NCI-H2029 (cell line): ENCODE measurements around the gene IPO4.
"Not testable (repeated sequence)": the region's sequence is repeated elsewhere in the genome, so short reads cannot be mapped to it uniquely, and the experiment has no call there.

Source experiments
- DNase-seq: peaks from one replicate; lab custom pipeline; 2025; lab: John Stamatoyannopoulos, UW

IPO4 gene

GRCh38 chr14:24188251-24189058, at the start of gene IPO4:
Gene IPO4 (minus strand): TSS chr14:24188816. CDS start chr14:24188787, 29 bp downstream.
- DNase-seq, result peak; percentile 96

GRCh38 chr14:24238123-24238522, 49.5 kb upstream of the IPO4 start:
- no peak for DNase-seq

- no peak for DNase-seq
These were observed 48.9 kb upstream of the IPO4 start for GRCh38 chr14:24237463-24237955.

DNA sequence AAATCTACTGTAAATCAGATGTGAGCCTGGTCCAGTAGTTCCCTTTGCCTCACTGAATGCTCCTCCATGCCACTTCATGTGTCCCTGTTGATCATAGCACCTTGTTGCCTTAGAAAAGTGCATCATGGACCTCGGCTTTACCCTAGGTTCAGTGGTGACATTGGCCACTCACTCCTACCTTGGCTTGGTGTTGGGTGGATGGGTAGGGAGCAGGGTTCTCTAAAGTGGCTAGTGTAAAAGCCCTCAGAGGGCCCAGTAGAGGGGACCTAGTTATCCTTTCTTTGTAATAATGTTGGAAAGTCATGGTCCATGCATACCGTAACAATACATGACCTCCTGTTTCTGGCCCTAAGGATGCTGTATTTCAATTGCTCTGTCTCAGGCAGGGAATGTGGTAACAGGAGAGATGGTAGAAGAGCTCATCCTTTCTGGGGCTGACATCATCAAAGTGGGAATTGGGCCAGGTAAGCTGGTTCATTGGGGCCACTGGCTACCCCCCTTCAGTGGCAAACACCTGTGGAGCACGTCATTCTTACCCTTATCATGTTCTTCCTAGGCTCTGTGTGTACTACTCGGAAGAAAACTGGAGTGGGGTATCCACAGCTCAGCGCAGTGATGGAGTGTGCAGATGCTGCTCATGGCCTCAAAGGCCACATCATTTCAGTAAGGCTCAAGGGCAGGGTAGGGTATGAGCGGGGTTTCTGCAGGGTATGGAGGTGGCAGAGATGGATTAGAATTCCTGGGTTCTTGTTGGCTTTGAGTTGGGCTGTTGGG, 48.3 kb upstream of the IPO4 start:
- DNase-seq, result no peak

DNA sequence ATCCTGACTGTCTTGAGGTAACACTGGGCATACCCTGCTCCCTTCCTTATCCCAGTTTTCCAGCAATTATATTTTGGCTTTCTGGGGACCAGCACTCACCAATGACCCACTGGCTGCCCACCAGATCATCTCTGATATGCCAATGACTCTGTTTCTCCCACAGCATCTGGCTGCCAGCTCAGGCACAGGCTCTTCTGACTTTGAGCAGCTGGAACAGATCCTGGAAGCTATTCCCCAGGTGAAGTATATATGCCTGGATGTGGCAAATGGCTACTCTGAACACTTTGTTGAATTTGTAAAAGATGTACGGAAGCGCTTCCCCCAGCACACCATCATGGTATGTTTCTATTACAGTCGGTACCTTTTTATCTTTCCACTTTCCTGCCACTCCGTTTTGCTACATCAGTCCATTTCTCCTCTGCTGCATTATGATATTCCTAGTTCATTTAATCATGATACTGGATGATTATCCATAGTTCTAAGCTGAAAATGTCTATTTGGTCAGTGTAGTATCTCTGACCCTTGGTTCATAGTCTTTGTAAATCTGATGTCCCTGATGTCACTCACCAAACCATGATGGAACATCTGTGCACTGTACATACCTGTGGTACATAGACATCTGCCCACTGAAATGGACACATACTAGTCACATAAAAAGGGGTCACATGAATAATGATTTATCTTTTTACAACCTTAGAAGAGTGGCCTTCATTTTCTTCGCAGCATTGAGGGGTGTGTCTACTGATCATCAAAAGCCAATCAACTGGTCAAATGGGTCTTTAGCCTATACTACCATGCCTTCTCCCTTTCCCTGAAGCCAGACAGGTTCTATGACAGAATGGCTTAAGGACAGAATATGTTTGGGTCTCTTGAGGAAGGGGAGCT, 47.4 kb upstream of the IPO4 start:
- no peak for DNase-seq

- no peak for DNase-seq
These were observed 45.7 kb upstream of the IPO4 start for GRCh38 chr14:24234095-24235005.

DNA sequence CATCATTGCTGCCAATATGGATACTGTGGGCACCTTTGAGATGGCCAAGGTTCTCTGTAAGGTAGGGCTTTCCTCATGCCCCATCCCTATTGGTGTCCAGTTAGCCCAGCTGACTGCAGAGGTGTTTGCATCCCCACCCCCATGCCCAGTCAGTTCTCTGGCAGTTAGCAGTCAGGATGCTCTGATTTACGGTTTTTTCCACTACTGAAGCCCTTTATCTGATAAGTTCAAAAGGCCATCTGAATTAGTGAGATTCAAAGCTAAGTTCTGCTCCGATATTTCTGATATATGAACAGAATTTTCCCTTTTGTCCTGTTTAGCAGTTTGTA, 44.9 kb upstream of the IPO4 start:
- DNase-seq, result no peak

GRCh38 chr14:24232645-24233537, 44.3 kb upstream of the IPO4 start, which contains the start of gene GMPR2:
Gene GMPR2 (plus strand): TSS chr14:24232929. CDS start chr14:24233254, 325 bp downstream.
- DNase-seq, result no peak

- DNase-seq, result peak; percentile 84
These were observed 43.6 kb upstream of the IPO4 start, which contains the start of gene NEDD8 for GRCh38 chr14:24232121-24232644. Gene NEDD8 (minus strand): TSS chr14:24232367. CDS start chr14:24232267, 100 bp downstream.

- DNase-seq, result no peak
These were observed 42.9 kb upstream of the IPO4 start for GRCh38 chr14:24231263-24232120.

- DNase-seq, result no peak
These were observed 40.3 kb upstream of the IPO4 start for GRCh38 chr14:24228902-24229301.

DNA sequence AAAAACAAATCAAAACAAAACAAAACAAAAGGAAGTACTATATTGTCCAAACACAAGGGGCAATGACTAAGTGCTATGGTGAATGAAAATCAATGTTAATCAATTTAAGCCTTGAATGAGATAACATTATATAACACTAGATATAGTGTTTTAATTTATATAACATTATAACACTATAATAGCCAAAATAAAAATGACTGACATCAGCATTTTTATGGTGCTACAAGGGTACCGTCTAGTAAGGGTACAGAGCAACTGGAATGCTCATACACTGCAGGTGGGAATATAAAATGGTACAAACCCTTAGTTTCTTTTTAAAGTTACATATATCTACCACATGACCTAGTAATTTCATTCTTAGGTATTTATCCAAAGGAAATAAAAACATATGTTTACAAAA, 37.9 kb upstream of the IPO4 start:
- no peak for DNase-seq

DNA sequence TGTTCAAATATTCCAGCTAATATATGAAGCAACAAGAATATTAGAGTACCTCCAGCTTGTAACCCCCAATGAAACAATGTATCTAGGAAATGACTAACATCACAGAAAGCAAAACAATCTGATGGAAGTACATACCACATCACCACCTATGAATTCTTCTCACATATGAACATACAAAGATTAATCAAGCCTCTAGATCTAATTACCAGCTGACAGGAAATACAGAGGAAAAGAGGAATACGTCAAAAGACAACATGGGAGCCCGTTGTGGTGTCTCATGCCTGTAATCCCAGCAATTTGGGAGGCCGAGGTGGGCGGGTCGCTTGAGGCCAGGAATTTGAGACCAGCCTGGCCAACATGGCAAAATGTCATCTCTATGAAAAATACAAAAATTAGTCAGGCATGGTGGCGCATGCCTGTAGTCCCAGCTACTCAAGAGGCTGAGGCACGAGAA, 36.0 kb upstream of the IPO4 start:
- DNase-seq, result no peak

GRCh38 chr14:24222987-24223386, 34.4 kb upstream of the IPO4 start:
- not testable (repeated sequence) for DNase-seq

DNA sequence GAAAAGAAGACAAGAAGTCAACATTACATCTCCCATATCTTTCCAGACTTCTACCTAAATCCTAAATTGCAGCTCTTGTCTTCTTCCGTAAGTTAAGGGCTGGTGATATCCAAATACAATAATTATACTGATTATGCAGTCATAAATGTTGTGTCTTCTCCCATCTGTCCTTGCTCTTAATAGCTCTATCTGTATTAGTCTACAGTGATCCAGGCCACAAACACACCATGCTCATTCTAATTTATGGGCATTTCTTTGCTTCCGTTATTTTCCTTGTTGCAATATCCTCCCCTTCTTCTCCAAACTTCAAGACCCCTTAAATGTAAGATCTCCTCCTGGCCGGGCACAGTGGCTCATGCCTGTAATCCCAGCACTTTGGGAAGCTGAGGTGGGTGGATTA, 30.9 kb upstream of the IPO4 start:
- DNase-seq, result no peak

DNA sequence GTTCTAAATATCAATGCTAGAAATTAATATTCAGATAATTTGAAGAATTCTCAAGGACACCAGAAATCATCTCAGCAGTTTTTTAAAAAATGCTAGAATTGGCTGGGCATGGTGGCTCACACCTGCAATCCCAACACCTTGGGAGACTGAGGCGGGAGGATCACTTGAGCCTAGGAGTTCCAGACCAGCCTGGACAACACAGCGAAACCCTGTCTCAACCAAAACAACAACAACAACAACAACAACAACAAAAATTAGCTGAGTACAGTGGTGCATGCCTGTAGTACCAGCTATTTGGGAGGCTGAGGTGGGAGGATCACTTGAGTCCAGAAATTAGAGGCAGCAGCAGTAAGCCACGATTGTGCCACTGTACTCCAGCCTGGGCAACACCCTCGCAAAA, 30.5 kb upstream of the IPO4 start:
- no peak for DNase-seq

DNA sequence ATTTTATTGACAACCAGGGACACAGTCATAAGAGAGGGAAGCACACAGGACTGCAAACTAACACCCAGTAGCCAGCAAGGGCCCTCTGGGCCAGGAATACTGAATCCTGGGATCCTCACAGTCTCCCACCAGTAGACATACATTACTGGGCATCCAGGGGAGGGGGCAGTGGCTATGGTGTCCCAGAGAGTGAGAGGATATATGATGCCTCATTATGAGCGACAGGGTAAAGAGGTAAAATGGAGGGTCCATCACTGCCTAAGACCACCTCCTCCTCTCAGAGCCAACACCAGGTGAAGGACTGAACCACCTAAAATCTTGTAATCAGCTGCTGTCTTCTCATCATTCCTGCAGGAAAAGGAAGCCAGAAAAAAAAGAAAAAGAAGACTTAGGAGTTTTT, 28.3 kb upstream of the IPO4 start:
- not testable (repeated sequence) for DNase-seq

DNA sequence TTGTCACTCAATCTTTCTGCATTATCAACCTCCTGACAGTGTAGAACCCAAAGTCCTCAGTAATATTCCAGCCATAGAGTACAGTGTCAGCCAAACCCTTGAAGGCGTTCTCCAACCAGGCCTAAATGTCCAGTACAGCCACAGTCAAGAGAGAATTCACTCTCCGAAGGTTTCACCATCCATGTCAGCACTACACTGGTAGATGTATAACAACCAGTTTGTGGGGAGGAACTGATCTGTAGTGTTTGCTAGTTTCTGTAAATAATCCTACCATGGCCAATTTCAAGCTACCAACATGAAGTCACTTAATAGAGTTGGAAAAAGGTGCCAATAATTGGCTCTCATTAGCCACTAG, 27.7 kb upstream of the IPO4 start:
- DNase-seq, result no peak
